ENCODE measurements around the gene PRUNE2.
"Not testable (repeated sequence)": the region's sequence is repeated elsewhere in the genome, so short reads cannot be mapped to it uniquely, and the experiment has no call there.

The PRUNE2 gene

DNA sequence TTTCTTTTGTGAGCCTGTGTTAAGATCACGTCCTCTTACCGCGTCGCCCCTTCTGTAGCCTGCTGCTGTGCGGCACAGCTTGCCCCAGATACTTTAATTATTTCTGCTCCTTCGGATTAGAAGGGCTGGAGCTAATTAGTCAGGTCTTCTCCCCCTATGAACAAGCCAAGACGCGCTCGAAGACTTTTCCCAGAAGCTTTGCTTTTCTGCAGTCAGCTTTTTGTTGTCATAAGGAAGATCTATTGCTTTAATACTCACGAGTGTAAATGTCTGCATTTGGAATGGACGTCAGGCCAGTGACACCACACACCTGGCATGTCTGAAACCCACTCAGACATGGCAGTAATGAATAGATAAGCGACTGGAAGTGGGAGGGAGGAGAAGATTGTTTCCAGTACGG lies 37.0 kb downstream of the PRUNE2 start:
- no peak for DNase-seq (ENCODE audit: low spot score)

- peak; percentile 91 for DNase-seq (ENCODE audit: low spot score)
Measured at GRCh38 chr9:76866689-76867088, 39.2 kb downstream of the PRUNE2 start.

GRCh38 chr9:76863832-76864231 lies 42.1 kb downstream of the PRUNE2 start:
- DNase-seq (ENCODE audit: low spot score), result no peak

GRCh38 chr9:76859860-76860259 lies 46.1 kb downstream of the PRUNE2 start:
- DNase-seq (ENCODE audit: low spot score), result no peak

DNA sequence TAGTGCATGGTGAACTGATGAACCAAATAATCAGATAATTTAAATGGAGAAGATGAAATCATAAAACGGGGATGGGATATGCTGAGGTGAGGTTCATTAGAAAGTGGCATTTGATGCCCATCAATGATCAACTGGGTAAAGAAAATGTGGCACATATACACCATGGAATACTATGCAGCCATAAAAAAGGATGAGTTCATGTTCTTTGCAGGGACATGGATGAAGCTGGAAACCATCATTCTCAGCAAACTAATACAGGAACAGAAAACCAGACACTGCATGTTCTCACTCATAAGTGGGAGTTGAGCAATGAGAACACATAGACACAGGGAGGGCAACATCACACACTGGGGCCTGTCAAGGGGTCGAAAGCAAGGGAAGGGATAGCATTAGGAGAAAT lies 47.7 kb downstream of the PRUNE2 start:
- DNase-seq (ENCODE audit: low spot score), result not testable (repeated sequence)

DNA sequence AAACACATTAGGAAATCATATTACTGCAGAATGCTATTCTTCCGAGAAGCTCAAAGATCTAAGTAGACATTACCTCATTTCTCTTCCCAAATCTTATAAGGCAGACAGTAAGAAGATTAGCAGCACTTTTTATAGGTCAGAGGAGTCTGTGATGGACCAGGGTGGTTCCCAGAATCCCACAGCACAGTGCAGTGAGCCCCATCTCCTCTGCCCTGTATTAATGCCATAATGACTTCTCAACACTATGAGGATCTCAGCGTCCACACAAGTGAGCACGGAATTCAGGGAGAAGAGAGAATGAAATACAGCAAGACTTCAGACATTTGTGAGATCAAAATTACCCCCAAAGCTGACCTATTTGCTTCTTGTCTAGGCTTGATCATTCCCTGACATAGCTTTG lies 49.9 kb downstream of the PRUNE2 start:
- no peak for DNase-seq (ENCODE audit: low spot score)

GRCh38 chr9:76855015-76855414 lies 50.9 kb downstream of the PRUNE2 start:
- no peak for DNase-seq (ENCODE audit: low spot score)

- no peak for DNase-seq (ENCODE audit: low spot score)
Measured at GRCh38 chr9:76852026-76852425, 53.9 kb downstream of the PRUNE2 start.

DNA sequence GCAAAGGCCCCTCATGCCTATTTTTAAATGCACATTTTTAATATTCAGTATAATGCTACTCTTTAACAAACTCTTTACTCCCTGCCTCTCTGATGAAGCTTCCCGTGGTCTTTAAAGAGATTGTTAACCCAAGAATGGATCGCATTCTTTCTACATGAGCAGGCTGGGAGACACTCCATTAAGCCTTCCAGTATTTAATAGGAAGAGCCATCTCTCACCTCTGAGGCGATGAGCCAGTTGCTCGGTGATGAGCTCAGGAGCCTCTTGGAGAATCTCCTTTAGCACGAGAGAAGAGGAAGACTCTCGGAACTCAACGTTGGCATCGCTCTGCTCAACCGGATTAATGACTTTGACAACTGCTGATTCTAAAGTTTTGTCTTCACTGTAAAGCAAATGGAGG lies 59.6 kb downstream of the PRUNE2 start:
- DNase-seq (ENCODE audit: low spot score), result no peak

DNA sequence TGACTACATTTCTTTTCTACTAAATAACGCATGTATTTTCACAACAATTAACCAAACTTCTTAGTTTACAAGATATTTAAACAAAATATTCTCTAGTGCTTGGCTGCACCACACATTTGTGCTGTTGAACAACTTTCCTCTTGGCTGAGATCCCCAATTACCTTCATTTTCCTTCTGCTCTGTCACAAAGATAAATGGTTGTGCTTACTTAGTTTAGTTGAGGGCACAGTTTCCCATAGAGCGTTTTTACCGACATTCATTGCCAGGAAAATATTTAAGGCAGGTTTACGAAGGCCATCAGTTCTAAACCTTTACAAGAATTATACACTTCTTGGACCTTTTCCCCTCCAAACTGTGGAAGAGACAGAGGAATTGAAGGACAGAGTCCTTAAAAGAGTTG lies 60.7 kb downstream of the PRUNE2 start:
- no peak for DNase-seq (ENCODE audit: low spot score)

GRCh38 chr9:76835571-76836283 lies 70.2 kb downstream of the PRUNE2 start:
- peak; percentile 73 for DNase-seq (ENCODE audit: low spot score)

DNA sequence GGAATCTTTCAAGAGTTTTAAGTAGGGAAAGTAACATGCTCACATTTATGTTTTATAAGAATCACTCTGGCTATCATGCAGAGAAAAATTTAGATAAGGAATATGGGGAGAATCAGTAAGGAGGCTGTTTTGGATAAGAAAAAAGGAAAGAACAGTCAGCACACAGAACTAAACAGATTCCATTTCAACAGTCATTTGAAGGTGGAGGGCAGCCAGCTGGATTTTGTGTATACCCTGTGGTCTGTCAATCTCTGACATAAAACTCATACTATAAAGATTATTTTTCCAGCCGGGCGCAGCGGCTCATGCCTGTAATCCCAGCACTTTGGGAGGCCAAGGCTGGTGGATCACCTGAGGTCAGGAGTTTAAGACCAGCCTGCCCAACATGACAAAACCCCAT lies 77.5 kb downstream of the PRUNE2 start:
- DNase-seq (ENCODE audit: low spot score), result no peak

DNA sequence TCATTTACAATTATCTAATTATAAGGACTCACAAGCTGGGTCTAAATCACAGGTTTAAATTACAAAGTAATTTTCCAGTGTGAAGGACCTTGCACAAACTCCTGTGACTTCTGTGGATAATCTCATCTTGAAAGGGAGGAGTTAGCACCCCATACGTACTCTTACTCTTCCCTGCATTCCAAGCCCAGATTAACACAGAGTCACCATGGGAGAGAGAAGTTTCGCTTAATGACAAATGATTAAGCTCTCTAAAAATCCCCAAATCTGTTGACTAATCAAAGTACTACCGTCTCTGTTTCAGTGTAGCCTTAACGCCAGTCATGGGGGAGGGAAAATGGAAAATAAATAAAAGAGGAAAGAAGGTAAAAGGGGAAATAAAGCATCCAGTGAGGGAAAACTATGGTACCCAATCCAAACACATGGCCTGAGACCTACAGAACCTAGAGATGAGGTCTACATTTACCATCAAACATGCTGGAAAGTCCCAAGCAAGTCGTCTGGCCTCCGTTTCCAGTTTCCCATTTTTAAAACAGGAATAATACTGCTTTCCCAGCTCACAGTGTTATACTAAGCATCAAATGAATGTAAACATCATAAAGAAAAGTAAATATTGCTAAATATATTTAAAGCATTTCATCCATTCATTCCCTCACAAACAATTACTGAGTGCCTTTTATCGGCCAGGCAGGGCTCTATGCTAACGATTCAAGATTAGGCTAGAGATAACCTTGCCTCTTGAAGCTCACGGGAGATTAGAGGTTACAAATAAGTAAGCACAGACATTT lies 78.4 kb downstream of the PRUNE2 start:
- DNase-seq (ENCODE audit: low spot score), result no peak

- DNase-seq (ENCODE audit: low spot score), result no peak
Measured at GRCh38 chr9:76820431-76820830, 85.5 kb downstream of the PRUNE2 start.

DNA sequence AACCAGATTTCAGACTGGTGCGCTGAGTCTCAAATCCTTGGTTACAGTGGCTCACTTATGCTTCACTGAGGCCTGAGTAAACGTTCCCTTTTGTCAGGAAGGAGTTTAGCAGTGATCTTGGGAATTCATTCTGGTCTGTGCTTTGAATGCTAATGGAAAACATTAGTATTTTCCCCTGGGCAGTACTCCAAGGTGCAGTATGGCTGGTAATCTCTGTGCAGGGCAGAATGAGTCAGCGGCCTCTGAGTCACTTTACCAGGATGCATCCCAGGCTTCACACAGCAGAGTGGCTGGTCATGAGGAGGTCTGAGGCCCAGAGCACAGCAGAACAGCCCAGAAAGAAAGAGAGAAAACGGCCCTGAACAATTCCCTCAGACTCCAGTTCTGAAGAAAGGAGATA lies 87.6 kb downstream of the PRUNE2 start:
- DNase-seq (ENCODE audit: low spot score), result peak; percentile 90

DNA sequence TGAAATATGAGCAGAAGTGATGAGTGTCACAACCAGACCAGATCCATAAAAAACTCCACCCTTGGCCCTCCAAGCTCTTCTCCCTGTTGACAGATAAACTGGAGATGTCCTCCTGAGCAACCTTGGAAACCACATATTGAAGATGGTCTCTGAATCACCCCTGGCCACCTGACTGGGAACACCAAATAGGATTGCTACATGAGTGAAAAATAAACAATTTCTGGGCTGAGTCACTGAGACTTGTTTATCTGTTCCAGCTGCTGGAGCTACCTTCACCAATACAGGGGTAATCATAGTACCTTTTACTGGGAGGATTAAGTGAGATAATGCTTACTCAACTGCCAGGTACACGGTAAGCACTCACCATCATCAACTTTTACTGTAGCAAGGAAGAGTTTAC lies 88.4 kb downstream of the PRUNE2 start:
- peak; percentile 36 for DNase-seq (ENCODE audit: low spot score)

GRCh38 chr9:76812591-76812990 lies 93.3 kb downstream of the PRUNE2 start:
- DNase-seq (ENCODE audit: low spot score), result no peak

- peak; percentile 64 for DNase-seq (ENCODE audit: low spot score)
Measured at GRCh38 chr9:76810377-76810957, 95.4 kb downstream of the PRUNE2 start.

GRCh38 chr9:76808636-76809035 lies 97.3 kb downstream of the PRUNE2 start:
- peak; percentile 9 for DNase-seq (ENCODE audit: low spot score)

DNA sequence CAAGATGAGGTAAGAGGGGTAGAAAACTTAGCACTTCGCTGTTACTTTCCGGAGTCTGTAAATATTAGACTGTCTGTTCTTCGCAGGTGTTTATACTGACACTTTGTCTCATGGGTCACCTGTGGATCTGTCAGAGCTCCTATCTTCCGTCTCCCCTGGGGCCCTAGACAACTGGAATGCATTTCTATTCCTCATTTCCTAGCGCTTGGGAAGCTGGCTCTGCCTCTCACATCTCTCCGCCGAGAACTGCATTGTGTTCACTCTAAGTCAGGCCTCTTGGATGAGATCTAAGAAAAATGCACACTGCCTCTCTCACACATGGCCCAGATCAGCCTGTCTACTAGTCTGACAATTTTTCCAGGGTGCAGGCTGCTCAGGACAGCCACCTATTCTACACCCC lies 102.2 kb downstream of the PRUNE2 start:
- DNase-seq (ENCODE audit: low spot score), result no peak

- DNase-seq (ENCODE audit: low spot score), result no peak
Measured at GRCh38 chr9:76803083-76803482, 102.8 kb downstream of the PRUNE2 start.

- DNase-seq (ENCODE audit: low spot score), result no peak
Measured at GRCh38 chr9:76800901-76801300, 105.0 kb downstream of the PRUNE2 start.

DNA sequence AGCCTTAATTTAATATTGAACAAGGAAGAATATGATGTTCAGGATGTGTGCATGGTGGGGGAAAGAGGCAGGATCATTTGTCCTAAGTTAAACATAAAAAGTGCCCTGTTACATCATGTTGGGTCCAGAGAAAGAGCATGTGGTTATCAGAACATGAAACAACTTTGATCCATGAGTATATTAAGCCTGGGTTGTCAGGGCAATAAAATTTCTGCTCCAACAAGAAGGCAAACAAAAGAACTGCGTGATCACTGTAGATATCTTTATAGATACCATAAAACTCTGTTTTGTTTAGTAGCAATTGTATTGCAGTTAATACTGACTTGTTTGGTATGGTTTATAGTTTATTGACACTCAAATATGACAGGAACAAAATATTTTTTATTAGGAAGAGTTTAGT lies 106.4 kb downstream of the PRUNE2 start:
- no peak for DNase-seq (ENCODE audit: low spot score)
